Effector memory CD8-positive, alpha-beta T cell (primary cell): Measurements from ENCODE around the gene NAA80.
"Not testable (repeated sequence)": the region's sequence is repeated elsewhere in the genome, so short reads cannot be mapped to it uniquely, and the experiment has no call there.

Experiments
- ATAC-seq: fragments of 150-1000 bp; cut with Tn5 transposase; replicated peaks from 2 replicates; pipeline ENCODE4 v1.10.0; 2021; ENCODE audit warnings: mild to moderate bottlenecking, moderate library complexity
- DNase-seq, 3 experiments: peaks; one replicate each; pipeline ENCODE4 v3.0.0; 2021
- H3K27ac Mint-ChIP-seq, 2 donors: one replicate each; pipeline ENCODE4 v1.8.0; 2022; ENCODE audit warnings: mild to moderate bottlenecking in 2 of 2, mixed read lengths in 2 of 2, moderate library complexity in 2 of 2
- H3K27me3 Mint-ChIP-seq, 2 donors: one replicate each; pipeline ENCODE4 v1.8.0; 2022; ENCODE audit warnings: mixed read lengths in 2 of 2
- H3K36me3 Mint-ChIP-seq: one replicate; pipeline ENCODE4 v1.8.0; 2022; ENCODE audit warnings: mild to moderate bottlenecking, moderate library complexity, mixed read lengths; ENCODE audit not compliant: insufficient read depth
- H3K4me1 Mint-ChIP-seq, 2 donors: one replicate each; pipeline ENCODE4 v1.8.0; 2022; ENCODE audit warnings: low read depth in 2 of 2, mixed read lengths in 2 of 2
- H3K4me3 Mint-ChIP-seq, 2 donors: one replicate each; pipeline ENCODE4 v1.8.0; 2022; ENCODE audit warnings: mild to moderate bottlenecking in 2 of 2, mixed read lengths in 2 of 2, moderate library complexity in 2 of 2
- H3K9me3 Mint-ChIP-seq, 2 donors: one replicate each; pipeline ENCODE4 v1.8.0; 2022; ENCODE audit warnings: mixed read lengths in 2 of 2

NAA80 gene

DNA sequence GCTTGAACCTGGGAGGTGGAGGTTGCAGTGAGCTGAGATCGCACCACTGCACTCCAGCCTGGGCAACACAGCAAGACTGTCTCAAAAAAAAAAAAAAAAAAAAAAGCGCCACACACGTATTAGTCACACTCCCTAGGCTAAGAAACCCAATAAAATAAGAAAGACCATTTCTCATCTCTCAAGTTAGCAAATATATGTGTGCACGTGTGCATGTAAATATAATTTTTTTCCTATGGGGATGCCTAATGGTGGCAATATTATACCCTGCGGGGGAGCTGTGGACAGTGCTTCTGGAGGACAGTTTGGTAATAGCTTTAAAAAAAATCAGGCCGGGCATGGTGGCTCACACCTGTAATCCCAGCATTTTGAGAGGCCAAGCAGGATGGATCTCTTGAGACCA lies 15.1 kb downstream of the NAA80 start:
- not testable (repeated sequence) for H3K4me1 Mint-ChIP-seq, H3K4me3 Mint-ChIP-seq, DNase-seq, H3K9me3 Mint-ChIP-seq, ATAC-seq, H3K27me3 Mint-ChIP-seq, H3K27ac Mint-ChIP-seq
- H3K36me3 Mint-ChIP-seq, result peaks cover 23% of the 10 kb centered on the region

- Mint-ChIP-seq H3K27me3 (peaks cover 23 to 33% of the 10 kb centered on the region in 2 donors), H3K9me3 (no peaks in the 10 kb centered on the region), H3K36me3 (peaks cover 10% of the 10 kb centered on the region), H3K4me1 (peaks cover 12% of the 10 kb centered on the region in 2 donors), H3K27ac (no peak overlapping the region), H3K4me3 (no peak overlapping the region)
- ATAC-seq (no peak), DNase-seq (no peak)
Measured at GRCh38 chr3:50279255-50280016, 19.8 kb downstream of the NAA80 start.

DNA sequence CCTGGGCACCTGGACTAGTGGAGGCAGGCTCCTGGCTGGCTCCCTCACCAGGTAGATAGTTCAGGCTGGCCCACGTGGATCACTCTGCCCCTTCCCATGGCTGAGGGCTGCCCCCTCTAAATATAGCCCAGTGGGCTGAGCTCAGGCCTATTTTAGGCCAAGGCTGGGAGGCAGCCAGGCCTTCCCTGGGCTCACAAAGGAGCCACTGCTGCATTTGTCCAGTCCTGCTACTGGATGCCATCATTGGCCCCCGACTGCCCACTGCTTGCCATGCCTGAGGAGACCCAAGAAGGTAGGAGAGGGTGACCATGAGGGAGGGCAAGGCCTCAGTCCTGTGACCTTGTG lies 20.4 kb downstream of the NAA80 start, which contains the start of gene LSMEM2:
Gene LSMEM2, plus strand, starts transcription at position 208 of the 345 bp plus-strand sequence. Its CDS starts 27 bp downstream, at position 235.
- peaks cover 16 to 17% of the 10 kb centered on the region in 2 donors for H3K4me1 Mint-ChIP-seq
- no peak within 1 kb of the TSS for H3K27ac Mint-ChIP-seq
- no peaks in the 10 kb centered on the region for H3K9me3 Mint-ChIP-seq
- H3K27me3 Mint-ChIP-seq, result peaks cover 28 to 39% of the 10 kb centered on the region in 2 donors
- H3K4me3 Mint-ChIP-seq, result no peak within 1 kb of the TSS
- no peak for DNase-seq
- peaks cover 14% of the 10 kb centered on the region for H3K36me3 Mint-ChIP-seq
- no peak for ATAC-seq

GRCh38 chr3:50278123-50278879 lies 20.9 kb downstream of the NAA80 start:
- ATAC-seq (no peak), DNase-seq (no peak)
- Mint-ChIP-seq H3K4me1 (peaks cover 16 to 17% of the 10 kb centered on the region in 2 donors), H3K9me3 (no peaks in the 10 kb centered on the region), H3K27me3 (peaks cover 29 to 44% of the 10 kb centered on the region in 2 donors), H3K27ac (no peak overlapping the region), H3K4me3 (no peak overlapping the region), H3K36me3 (peaks cover 12% of the 10 kb centered on the region)

DNA sequence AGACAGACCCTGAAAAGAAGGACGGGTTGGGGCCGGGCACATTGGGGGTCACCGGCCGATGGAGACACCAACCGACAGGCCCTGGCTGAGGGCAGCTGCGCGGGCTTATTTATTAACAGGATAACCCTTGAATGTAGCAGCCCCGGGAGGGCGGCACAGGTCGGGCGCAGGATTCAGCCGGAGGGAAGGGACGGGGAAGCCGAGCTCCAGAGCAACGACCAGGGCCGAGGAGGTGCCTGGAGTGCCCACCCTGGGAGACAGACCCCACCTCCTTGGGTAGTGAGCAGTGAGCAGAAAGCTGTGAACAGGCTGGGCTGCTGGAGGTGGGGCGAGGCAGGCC lies 22.5 kb downstream of the NAA80 start:
- Mint-ChIP-seq H3K9me3 (no peaks in the 10 kb centered on the region), H3K36me3 (peaks cover 19% of the 10 kb centered on the region), H3K27ac (no peak overlapping the region), H3K4me1 (peaks cover 22% of the 10 kb centered on the region in 2 donors), H3K27me3 (peaks cover 35 to 51% of the 10 kb centered on the region in 2 donors), H3K4me3 (no peak overlapping the region)
- ATAC-seq, result no peak
- DNase-seq, result no peak

DNA sequence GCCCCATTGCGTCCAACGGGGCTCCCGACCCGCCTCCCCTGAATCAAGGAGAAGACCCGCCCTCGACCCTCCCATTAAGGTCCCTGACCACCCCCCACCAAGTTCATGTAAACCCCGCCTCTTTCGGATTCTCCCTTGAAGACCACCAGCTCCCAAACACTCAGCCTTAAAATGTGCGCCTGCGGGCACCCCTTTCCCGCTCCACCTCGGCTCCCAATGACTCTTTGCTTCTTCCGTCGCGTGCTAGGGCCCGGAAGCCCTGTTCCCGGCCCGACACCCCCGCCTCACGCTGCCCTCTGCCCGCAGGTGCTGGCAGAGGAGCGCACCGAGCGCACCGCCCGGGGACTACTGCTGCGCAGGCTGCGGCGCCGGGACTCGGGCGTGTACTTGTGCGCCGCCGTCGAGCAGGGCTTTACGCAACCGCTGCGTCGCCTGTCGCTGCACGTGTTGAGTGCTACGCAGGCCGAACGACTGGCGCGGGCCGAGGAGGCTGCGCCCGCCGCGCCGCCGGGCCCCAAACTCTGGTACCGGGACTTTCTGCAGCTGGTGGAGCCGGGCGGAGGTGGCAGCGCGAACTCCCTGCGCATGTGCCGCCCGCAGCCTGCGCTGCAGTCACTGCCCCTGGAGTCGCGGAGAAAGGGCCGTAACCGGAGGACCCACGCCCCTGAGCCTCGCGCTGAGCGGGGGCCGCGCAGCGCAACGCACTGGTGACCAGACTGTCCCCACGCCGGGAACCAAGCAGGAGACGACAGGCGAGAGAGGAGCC lies 23.0 kb downstream of the NAA80 start:
- Mint-ChIP-seq H3K27ac (peak overlapping the region; percentile 23 to 49), H3K36me3 (peaks cover 19% of the 10 kb centered on the region), H3K9me3 (no peaks in the 10 kb centered on the region), H3K4me1 (peaks cover 22% of the 10 kb centered on the region in 2 donors), H3K4me3 (peak overlapping the region; percentile 56 to 63), H3K27me3 (peaks cover 35 to 51% of the 10 kb centered on the region in 2 donors)
- ATAC-seq, result peak; percentile 30
- DNase-seq, result no peak

- Mint-ChIP-seq H3K9me3 (no peaks in the 10 kb centered on the region), H3K27ac (peak overlapping the region; percentile 23 to 49), H3K4me1 (peaks cover 22% of the 10 kb centered on the region in 2 donors), H3K27me3 (peaks cover 35 to 51% of the 10 kb centered on the region in 2 donors), H3K36me3 (peaks cover 21% of the 10 kb centered on the region), H3K4me3 (peak overlapping the region; percentile 56 to 63)
- ATAC-seq, result no peak
- no peak for DNase-seq
Measured at GRCh38 chr3:50275141-50275995, 23.8 kb downstream of the NAA80 start.

- Mint-ChIP-seq H3K9me3 (no peaks in the 10 kb centered on the region), H3K27me3 (peaks cover 35 to 51% of the 10 kb centered on the region in 2 donors), H3K36me3 (peaks cover 23% of the 10 kb centered on the region), H3K4me3 (peak overlapping the region; percentile 63 to 67), H3K27ac (peak overlapping the region in 1 of 2 donors; percentile 15), H3K4me1 (peaks cover 22% of the 10 kb centered on the region in 2 donors)
- peak; percentile 46 for ATAC-seq
- DNase-seq, result peak; percentile 70 to 73 (median 71)
Measured at GRCh38 chr3:50274371-50275104, 24.7 kb downstream of the NAA80 start.

DNA sequence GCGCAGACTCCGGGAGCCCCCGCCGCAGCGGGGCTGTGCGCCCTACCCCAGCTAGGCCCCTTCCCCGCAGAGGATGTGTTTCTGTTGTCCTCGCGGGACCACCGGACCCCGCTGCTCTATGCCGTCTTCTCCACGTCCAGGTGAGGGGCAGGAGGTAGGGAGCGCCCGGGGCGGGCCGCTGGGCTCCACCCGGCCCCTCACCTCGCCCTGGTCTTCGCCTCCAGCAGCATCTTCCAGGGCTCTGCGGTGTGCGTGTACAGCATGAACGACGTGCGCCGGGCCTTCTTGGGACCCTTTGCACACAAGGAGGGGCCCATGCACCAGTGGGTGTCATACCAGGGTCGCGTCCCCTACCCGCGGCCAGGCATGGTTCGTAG lies 25.5 kb downstream of the NAA80 start:
- peak overlapping the region in 1 of 2 donors; percentile 15 for H3K27ac Mint-ChIP-seq
- H3K27me3 Mint-ChIP-seq, result peaks cover 35 to 51% of the 10 kb centered on the region in 2 donors
- peaks cover 22% of the 10 kb centered on the region for H3K36me3 Mint-ChIP-seq
- H3K9me3 Mint-ChIP-seq, result no peaks in the 10 kb centered on the region
- peak overlapping the region in 1 of 2 donors; percentile 83 for H3K4me3 Mint-ChIP-seq
- no peak for DNase-seq
- peaks cover 22% of the 10 kb centered on the region in 2 donors for H3K4me1 Mint-ChIP-seq
- no peak for ATAC-seq

- Mint-ChIP-seq H3K9me3 (no peaks in the 10 kb centered on the region), H3K27me3 (peaks cover 35 to 49% of the 10 kb centered on the region in 2 donors), H3K27ac (peak overlapping the region; percentile 55 to 89), H3K4me3 (peak overlapping the region; percentile 39 to 83), H3K36me3 (peaks cover 20% of the 10 kb centered on the region), H3K4me1 (peaks cover 22% of the 10 kb centered on the region in 2 donors)
- ATAC-seq, result peak; percentile 88
- peak; percentile 88 to 90 (median 90) for DNase-seq
Measured at GRCh38 chr3:50272911-50273688, 26.1 kb downstream of the NAA80 start.

- Mint-ChIP-seq H3K36me3 (peaks cover 20% of the 10 kb centered on the region), H3K27me3 (peaks cover 31 to 43% of the 10 kb centered on the region in 2 donors), H3K4me3 (peak overlapping the region in 1 of 2 donors; percentile 39), H3K4me1 (peaks cover 22% of the 10 kb centered on the region in 2 donors)
- not testable (repeated sequence) for DNase-seq, ATAC-seq, H3K9me3 Mint-ChIP-seq, H3K27ac Mint-ChIP-seq
Measured at GRCh38 chr3:50272538-50272910, 26.7 kb downstream of the NAA80 start.
